K562 (cell line): Measurements from ENCODE around the gene GLB1L2. TPM values are rescaled to one million over a fixed set of nuclear protein-coding genes. Genes with fewer than 3 reads are reported as not detected.

Experiments used
- ZNF239 ChIP-seq: fragments of 250-450 bp; sonication (Bioruptor Pico); IDR thresholded peaks from 2 replicates; pipeline ENCODE4 v1.4.0; 2020; ENCODE audit warnings: mild to moderate bottlenecking
- polyA plus RNA-seq, 8 experiments: library from polyadenylated mRNA; depleted of rRNA in 4 of 8; stranded (reverse) in 5 of 8; unstranded in 3 of 8; fragments of >200 nt; fragmentation: Nextera tagmentation in 2 of 8; fragmentation: Illumina TruSeq in 1 of 8; extraction: Ambion mirVana in 2 of 8; extraction: Trizol in 1 of 8; gene quantifications; 2 replicates each; pipeline versions ENCODE4 v1.2.1 to v1.2.3, GENCODE V29; 2011 to 2014; ENCODE audit warnings: inconsistent platforms in 1 of 8, missing spikeins in 1 of 8
- total RNA-seq, 7 experiments: library from RNA; depleted of rRNA in 6 of 7; stranded (reverse); fragments of >200 nt in 6 of 7; fragmentation: Illumina TruSeq in 2 of 7; extraction: Trizol in 2 of 7; gene quantifications; 2 replicates each; pipeline versions ENCODE4 v1.2.1 to v1.2.3, GENCODE V29; 2011 to 2021; ENCODE audit warnings: low replicate concordance in 1 of 7
- TF ChIP-seq, protein P1 (sequence below): fragments of 450-650 bp; IDR thresholded peaks from 2 replicates; pipeline ENCODE4 v1.6.1; 2016; ENCODE audit warnings: mild to moderate bottlenecking, moderate library complexity

Gene GLB1L2
- total and polyA plus RNA-seq, 9 of the 15 experiments (the other 6 are each of a cell fraction or from before 2014, with no cell fraction given), result 0.84 to 21.4 (median 13.8) TPM

DNA sequence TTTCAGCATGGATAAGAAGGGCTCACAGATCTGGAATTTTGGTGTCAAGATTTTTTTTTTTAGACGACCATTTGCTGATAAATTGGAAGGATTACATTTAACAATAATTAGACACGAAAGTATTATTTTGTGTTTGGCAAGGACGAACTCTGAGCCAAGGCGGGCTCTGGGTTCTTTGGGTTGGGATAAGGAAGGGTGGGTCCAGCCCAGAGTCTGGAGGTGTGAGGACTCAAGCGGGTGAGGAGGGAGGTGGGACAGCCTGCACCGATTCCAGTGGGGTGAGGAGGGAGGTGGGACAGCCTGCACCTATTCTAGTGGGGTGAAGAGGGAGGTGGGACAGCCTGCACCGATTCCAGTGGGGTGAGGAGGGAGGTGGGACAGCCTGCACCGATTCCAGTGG, 76.1 kb downstream of the GLB1L2 start (continued):
- TF ChIP-seq, protein P1, sequence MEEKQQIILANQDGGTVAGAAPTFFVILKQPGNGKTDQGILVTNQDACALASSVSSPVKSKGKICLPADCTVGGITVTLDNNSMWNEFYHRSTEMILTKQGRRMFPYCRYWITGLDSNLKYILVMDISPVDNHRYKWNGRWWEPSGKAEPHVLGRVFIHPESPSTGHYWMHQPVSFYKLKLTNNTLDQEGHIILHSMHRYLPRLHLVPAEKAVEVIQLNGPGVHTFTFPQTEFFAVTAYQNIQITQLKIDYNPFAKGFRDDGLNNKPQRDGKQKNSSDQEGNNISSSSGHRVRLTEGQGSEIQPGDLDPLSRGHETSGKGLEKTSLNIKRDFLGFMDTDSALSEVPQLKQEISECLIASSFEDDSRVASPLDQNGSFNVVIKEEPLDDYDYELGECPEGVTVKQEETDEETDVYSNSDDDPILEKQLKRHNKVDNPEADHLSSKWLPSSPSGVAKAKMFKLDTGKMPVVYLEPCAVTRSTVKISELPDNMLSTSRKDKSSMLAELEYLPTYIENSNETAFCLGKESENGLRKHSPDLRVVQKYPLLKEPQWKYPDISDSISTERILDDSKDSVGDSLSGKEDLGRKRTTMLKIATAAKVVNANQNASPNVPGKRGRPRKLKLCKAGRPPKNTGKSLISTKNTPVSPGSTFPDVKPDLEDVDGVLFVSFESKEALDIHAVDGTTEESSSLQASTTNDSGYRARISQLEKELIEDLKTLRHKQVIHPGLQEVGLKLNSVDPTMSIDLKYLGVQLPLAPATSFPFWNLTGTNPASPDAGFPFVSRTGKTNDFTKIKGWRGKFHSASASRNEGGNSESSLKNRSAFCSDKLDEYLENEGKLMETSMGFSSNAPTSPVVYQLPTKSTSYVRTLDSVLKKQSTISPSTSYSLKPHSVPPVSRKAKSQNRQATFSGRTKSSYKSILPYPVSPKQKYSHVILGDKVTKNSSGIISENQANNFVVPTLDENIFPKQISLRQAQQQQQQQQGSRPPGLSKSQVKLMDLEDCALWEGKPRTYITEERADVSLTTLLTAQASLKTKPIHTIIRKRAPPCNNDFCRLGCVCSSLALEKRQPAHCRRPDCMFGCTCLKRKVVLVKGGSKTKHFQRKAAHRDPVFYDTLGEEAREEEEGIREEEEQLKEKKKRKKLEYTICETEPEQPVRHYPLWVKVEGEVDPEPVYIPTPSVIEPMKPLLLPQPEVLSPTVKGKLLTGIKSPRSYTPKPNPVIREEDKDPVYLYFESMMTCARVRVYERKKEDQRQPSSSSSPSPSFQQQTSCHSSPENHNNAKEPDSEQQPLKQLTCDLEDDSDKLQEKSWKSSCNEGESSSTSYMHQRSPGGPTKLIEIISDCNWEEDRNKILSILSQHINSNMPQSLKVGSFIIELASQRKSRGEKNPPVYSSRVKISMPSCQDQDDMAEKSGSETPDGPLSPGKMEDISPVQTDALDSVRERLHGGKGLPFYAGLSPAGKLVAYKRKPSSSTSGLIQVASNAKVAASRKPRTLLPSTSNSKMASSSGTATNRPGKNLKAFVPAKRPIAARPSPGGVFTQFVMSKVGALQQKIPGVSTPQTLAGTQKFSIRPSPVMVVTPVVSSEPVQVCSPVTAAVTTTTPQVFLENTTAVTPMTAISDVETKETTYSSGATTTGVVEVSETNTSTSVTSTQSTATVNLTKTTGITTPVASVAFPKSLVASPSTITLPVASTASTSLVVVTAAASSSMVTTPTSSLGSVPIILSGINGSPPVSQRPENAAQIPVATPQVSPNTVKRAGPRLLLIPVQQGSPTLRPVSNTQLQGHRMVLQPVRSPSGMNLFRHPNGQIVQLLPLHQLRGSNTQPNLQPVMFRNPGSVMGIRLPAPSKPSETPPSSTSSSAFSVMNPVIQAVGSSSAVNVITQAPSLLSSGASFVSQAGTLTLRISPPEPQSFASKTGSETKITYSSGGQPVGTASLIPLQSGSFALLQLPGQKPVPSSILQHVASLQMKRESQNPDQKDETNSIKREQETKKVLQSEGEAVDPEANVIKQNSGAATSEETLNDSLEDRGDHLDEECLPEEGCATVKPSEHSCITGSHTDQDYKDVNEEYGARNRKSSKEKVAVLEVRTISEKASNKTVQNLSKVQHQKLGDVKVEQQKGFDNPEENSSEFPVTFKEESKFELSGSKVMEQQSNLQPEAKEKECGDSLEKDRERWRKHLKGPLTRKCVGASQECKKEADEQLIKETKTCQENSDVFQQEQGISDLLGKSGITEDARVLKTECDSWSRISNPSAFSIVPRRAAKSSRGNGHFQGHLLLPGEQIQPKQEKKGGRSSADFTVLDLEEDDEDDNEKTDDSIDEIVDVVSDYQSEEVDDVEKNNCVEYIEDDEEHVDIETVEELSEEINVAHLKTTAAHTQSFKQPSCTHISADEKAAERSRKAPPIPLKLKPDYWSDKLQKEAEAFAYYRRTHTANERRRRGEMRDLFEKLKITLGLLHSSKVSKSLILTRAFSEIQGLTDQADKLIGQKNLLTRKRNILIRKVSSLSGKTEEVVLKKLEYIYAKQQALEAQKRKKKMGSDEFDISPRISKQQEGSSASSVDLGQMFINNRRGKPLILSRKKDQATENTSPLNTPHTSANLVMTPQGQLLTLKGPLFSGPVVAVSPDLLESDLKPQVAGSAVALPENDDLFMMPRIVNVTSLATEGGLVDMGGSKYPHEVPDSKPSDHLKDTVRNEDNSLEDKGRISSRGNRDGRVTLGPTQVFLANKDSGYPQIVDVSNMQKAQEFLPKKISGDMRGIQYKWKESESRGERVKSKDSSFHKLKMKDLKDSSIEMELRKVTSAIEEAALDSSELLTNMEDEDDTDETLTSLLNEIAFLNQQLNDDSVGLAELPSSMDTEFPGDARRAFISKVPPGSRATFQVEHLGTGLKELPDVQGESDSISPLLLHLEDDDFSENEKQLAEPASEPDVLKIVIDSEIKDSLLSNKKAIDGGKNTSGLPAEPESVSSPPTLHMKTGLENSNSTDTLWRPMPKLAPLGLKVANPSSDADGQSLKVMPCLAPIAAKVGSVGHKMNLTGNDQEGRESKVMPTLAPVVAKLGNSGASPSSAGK, result no peak
- TF ChIP-seq ZNF239, result no peak
